Measurements from ENCODE around the gene HBS1L.

DNA sequence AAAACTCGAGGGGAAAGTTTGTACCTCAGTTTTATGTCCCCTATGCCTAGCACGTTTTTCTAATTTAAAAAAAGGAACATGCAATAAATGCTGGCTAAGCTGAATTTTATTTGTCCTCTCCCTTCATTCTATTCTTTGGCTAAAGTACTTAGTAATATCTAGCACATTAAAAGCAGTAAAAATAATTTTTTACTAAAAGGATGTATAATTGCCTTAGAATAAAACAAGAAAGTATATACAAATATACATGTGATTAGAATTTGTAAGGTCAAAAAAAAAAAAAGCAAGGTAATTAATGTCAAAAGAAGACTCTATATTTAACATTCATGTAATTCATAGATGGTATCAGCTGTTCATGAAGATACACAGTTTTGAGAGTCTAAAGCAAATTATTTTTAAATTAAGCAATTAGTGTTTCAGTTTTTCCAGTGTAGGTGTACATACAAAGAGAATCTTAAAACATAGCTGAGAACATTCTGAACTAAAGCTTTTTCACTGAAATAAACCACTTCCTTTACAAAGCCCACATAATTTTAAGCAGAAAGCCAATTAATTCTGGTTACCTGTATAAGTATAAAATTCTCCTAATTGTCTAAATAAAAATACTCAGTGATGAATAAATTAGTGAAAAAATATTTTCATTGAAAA is 32.4 kb downstream of the HBS1L start:
- TF ChIP-seq MYB (IDR thresholded peaks at IDR 0.05; ENCODE audit: borderline replicate concordance, low read depth, low read length) (no peak), POLR2A (IDR thresholded peaks at IDR 0.05; ENCODE audit: low read depth, low read length) (no peak)
- TF ChIP-seq, protein P1, sequence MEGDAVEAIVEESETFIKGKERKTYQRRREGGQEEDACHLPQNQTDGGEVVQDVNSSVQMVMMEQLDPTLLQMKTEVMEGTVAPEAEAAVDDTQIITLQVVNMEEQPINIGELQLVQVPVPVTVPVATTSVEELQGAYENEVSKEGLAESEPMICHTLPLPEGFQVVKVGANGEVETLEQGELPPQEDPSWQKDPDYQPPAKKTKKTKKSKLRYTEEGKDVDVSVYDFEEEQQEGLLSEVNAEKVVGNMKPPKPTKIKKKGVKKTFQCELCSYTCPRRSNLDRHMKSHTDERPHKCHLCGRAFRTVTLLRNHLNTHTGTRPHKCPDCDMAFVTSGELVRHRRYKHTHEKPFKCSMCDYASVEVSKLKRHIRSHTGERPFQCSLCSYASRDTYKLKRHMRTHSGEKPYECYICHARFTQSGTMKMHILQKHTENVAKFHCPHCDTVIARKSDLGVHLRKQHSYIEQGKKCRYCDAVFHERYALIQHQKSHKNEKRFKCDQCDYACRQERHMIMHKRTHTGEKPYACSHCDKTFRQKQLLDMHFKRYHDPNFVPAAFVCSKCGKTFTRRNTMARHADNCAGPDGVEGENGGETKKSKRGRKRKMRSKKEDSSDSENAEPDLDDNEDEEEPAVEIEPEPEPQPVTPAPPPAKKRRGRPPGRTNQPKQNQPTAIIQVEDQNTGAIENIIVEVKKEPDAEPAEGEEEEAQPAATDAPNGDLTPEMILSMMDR (IDR thresholded peaks at IDR 0.05 in 2 of 3, conservative IDR thresholded peaks at IDR 0.05 in 1 of 3; ENCODE audit: control insufficient read depth in 2 of 3, extremely low read depth in 1 of 3, insufficient read depth in 1 of 3, low read depth in 3 of 3, low read length in 3 of 3) = no peak

All from GM12878 (cell line).